Natural killer cell (primary cell): ENCODE measurements around the gene PLBD2. TPM values are rescaled to one million over a fixed set of nuclear protein-coding genes. Genes with fewer than 3 reads are reported as not detected.

ENCODE experiments used
- ATAC-seq, 3 donors: fragments of 150-1000 bp in 2 of 3; fragments of 200-7000 bp in 1 of 3; cut with Tn5 transposase; 1 replicate in 1 of 3; 2 replicates in 2 of 3; pipeline ENCODE4 v1.10.0; 2021; ENCODE audit warnings: mild to moderate bottlenecking in 2 of 3, moderate library complexity in 2 of 3
- DNase-seq, 2 donors: peaks; one replicate each; pipeline versions ENCODE4 v3.0.0 to v3.0.0-alpha.2; 2013 to 2021; ENCODE audit warnings: mixed read lengths in 1 of 2
- H3K27ac ChIP-seq: one replicate; pipeline ENCODE4 v1.5.1; 2013; ENCODE audit warnings: mild to moderate bottlenecking, low read length
- H3K27me3 ChIP-seq: one replicate; pipeline ENCODE4 v1.6.1; 2013; ENCODE audit warnings: low read length; ENCODE audit not compliant: control insufficient read depth, insufficient read depth
- H3K36me3 ChIP-seq: one replicate; pipeline ENCODE4 v1.6.1; 2013; ENCODE audit warnings: low read length; ENCODE audit not compliant: control insufficient read depth, insufficient read depth
- H3K4me1 ChIP-seq: one replicate; pipeline ENCODE4 v1.6.1; 2013; ENCODE audit warnings: low read length; ENCODE audit not compliant: control insufficient read depth, insufficient read depth
- H3K4me3 ChIP-seq: one replicate; pipeline ENCODE4 v1.5.1; 2013; ENCODE audit warnings: low read length
- H3K9me3 ChIP-seq: one replicate; pipeline ENCODE4 v1.6.1; 2013; ENCODE audit warnings: low read length; ENCODE audit not compliant: control insufficient read depth, insufficient read depth
- H3K27ac Mint-ChIP-seq, 2 donors: one replicate each; pipeline ENCODE4 v1.8.0; 2022; ENCODE audit warnings: mild to moderate bottlenecking in 2 of 2, mixed read lengths in 2 of 2, moderate library complexity in 1 of 2
- H3K27me3 Mint-ChIP-seq, 2 donors: one replicate each; pipeline ENCODE4 v1.8.0; 2022; ENCODE audit warnings: low read depth in 2 of 2, mixed read lengths in 2 of 2
- H3K36me3 Mint-ChIP-seq: one replicate; pipeline ENCODE4 v1.8.0; 2022; ENCODE audit warnings: mixed read lengths
- H3K4me1 Mint-ChIP-seq, 2 donors: one replicate each; pipeline ENCODE4 v1.8.0; 2022; ENCODE audit warnings: mixed read lengths in 2 of 2
- H3K4me3 Mint-ChIP-seq: one replicate; pipeline ENCODE4 v1.8.0; 2022; ENCODE audit warnings: mild to moderate bottlenecking, moderate library complexity, mixed read lengths
- H3K9me3 Mint-ChIP-seq, 2 donors: one replicate each; pipeline ENCODE4 v1.8.0; 2022; ENCODE audit warnings: mixed read lengths in 2 of 2
- WGBS: methylation state at CpG from one replicate; pipeline ENCODE4 v1.1.7; 2013; ENCODE audit warnings: missing lambda C conversion rate; ENCODE audit not compliant: insufficient coverage; 5-methylcytosine and 5-hydroxymethylcytosine counted together
- intact Hi-C: fragments of 100-400 bp; cut with micrococcal nuclease; formaldehyde crosslinking; loops from one replicate; pipeline ENCODE4 v1.14.2; 2022
- total RNA-seq, 4 donors: library from RNA; stranded (reverse); fragments of 120-200 nt in 1 of 4; gene quantifications; one replicate each; pipeline versions ENCODE4 v1.2.3 to v1.2.4, GENCODE V29; 2013 to 2022
- TF ChIP-seq, protein P1 (sequence below): fragments of 200-600 bp; IDR thresholded peaks from one replicate; pipeline ENCODE4 v1.8.0; 2022; ENCODE audit warnings: antibody characterized with exemption

PLBD2 gene
- total RNA-seq, 3 donors from 2014 or later (not counting 1 experiment from before 2014, with no cell fraction given), result 15.5 to 18.1 (median 16.3) TPM

- no peak overlapping the region for H3K27ac ChIP-seq
- 93% methylated on average over 4 of the region's 4 CpGs for WGBS
- DNase-seq, result no peak
- H3K27ac Mint-ChIP-seq, result no peak overlapping the region
- TF ChIP-seq, protein P1, sequence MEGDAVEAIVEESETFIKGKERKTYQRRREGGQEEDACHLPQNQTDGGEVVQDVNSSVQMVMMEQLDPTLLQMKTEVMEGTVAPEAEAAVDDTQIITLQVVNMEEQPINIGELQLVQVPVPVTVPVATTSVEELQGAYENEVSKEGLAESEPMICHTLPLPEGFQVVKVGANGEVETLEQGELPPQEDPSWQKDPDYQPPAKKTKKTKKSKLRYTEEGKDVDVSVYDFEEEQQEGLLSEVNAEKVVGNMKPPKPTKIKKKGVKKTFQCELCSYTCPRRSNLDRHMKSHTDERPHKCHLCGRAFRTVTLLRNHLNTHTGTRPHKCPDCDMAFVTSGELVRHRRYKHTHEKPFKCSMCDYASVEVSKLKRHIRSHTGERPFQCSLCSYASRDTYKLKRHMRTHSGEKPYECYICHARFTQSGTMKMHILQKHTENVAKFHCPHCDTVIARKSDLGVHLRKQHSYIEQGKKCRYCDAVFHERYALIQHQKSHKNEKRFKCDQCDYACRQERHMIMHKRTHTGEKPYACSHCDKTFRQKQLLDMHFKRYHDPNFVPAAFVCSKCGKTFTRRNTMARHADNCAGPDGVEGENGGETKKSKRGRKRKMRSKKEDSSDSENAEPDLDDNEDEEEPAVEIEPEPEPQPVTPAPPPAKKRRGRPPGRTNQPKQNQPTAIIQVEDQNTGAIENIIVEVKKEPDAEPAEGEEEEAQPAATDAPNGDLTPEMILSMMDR, result no peak
- H3K4me1 ChIP-seq, result no peaks in the 10 kb centered on the region
- H3K9me3 Mint-ChIP-seq, result no peaks in the 10 kb centered on the region
- H3K4me1 Mint-ChIP-seq, result no peaks in the 10 kb centered on the region
- no peaks in the 10 kb centered on the region for H3K27me3 Mint-ChIP-seq
- no peaks in the 10 kb centered on the region for H3K36me3 ChIP-seq
- intact Hi-C loops, result no loop called here
- ATAC-seq, result no peak
- H3K9me3 ChIP-seq, result no peaks in the 10 kb centered on the region
- H3K27me3 ChIP-seq, result no peaks in the 10 kb centered on the region
- no peaks in the 10 kb centered on the region for H3K36me3 Mint-ChIP-seq
- no peak overlapping the region for H3K4me3 Mint-ChIP-seq
- no peak overlapping the region for H3K4me3 ChIP-seq
Measured at GRCh38 chr12:113382206-113382605, 23.8 kb downstream of the PLBD2 start.

DNA sequence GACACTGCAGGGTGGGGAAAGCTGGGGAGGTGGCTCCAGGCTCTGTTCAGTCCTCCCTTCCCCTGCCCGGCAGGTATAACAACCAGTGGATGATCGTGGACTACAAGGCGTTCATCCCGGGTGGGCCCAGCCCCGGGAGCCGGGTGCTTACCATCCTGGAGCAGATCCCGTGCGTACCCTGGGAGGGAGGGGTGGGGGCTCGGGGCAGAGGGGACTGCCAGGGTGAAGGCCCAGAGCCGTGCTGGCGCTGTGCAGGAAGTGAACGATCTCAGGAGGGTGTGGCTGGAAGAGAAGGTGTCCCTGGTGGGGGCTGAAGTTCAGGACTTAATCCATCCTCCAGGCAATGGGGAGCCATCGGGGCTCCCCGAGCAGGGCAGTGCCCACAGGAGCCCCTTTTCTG is 26.4 kb downstream of the PLBD2 start:
- H3K36me3 Mint-ChIP-seq, result no peaks in the 10 kb centered on the region

DNA sequence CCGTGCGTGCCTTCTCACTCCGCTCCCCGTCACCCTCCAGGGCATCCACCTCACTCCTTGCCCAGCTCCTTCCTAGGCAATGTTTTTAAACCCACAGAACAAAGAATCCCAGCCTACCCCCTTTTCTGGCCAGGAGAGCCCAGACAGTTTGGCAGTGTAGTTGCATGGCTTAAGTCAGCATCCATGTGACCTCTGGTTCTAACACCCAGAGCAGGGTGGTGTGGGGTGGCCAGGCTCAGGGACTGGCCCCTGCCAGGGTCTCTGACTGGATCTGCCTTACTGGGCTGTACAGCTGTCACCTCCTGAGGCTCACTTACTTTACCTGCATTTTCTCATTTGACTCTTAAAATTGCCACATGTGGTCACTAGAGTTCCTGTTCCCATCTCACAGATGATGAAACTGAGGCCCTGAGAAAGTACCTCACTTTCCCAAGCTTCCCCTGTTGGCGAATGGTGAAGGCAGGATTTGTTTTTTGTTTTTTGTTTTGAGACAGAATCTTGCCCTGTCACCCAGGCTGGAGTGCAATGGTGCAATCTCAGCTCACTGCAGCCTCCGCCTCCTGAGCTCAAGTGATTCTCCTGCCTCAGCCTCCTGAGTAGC is 27.0 kb downstream of the PLBD2 start:
- peaks cover 2% of the 10 kb centered on the region for H3K36me3 ChIP-seq
- no peak overlapping the region for H3K4me3 ChIP-seq
- DNase-seq (no peak), ATAC-seq (no peak)
- Mint-ChIP-seq H3K27ac (no peak overlapping the region), H3K27me3 (no peaks in the 10 kb centered on the region), H3K9me3 (no peaks in the 10 kb centered on the region), H3K4me3 (no peak overlapping the region), H3K4me1 (no peaks in the 10 kb centered on the region), H3K36me3 (no peaks in the 10 kb centered on the region)
- H3K4me1 ChIP-seq, result no peaks in the 10 kb centered on the region
- intact Hi-C loops, result no loop called here
- no peaks in the 10 kb centered on the region for H3K27me3 ChIP-seq
- 98% methylated on average over 6 of the region's 6 CpGs for WGBS
- H3K9me3 ChIP-seq, result no peaks in the 10 kb centered on the region
- H3K27ac ChIP-seq, result no peak overlapping the region
- TF ChIP-seq, protein P1, result no peak

More for the DNA sequence above, 26.4 kb downstream of the PLBD2 start:
- H3K4me1 Mint-ChIP-seq, result no peaks in the 10 kb centered on the region
- no peaks in the 10 kb centered on the region for H3K9me3 ChIP-seq
- intact Hi-C loops, result no loop called here
- no peak overlapping the region for H3K4me3 ChIP-seq
- DNase-seq, result no peak
- H3K27ac ChIP-seq, result no peak overlapping the region
- H3K27ac Mint-ChIP-seq, result no peak overlapping the region
- H3K27me3 ChIP-seq, result no peaks in the 10 kb centered on the region
- H3K9me3 Mint-ChIP-seq, result no peaks in the 10 kb centered on the region
- no peak overlapping the region for H3K4me3 Mint-ChIP-seq
- TF ChIP-seq, protein P1, result no peak
- ATAC-seq, result no peak
- H3K4me1 ChIP-seq, result no peaks in the 10 kb centered on the region
- no peaks in the 10 kb centered on the region for H3K27me3 Mint-ChIP-seq
- H3K36me3 ChIP-seq, result peaks cover 2% of the 10 kb centered on the region
- 91% methylated on average over 13 of the region's 14 CpGs for WGBS
